ENCODE results near the gene CSNK1D. TPM values are rescaled to one million over a fixed set of nuclear protein-coding genes. Genes with fewer than 3 reads are reported as not detected.

Gene CSNK1D
- total RNA-seq, 4 donors from 2014 or later, result 52.3 to 142 (median 58.8) TPM

- TF ChIP-seq POLR2A (IDR thresholded peaks at IDR 0.05), result peak; percentile 8 to 42
- peak; percentile 5 to 62 (median 33) for TF ChIP-seq POLR2AphosphoS5 (IDR thresholded peaks at IDR 0.05)
- TF ChIP-seq CTCF (IDR thresholded peaks at IDR 0.05), result no peak
- no peak for TF ChIP-seq EP300 (IDR thresholded peaks at IDR 0.05)
- H3K4me1 ChIP-seq, result peaks cover 67% of the 10 kb centered on the region
- under 1% methylated on average over 27 of the region's 36 CpGs for WGBS
Measured at GRCh38 chr17:82297714-82298537, 24.4 kb upstream of the CSNK1D start.

GRCh38 chr17:82297280-82297713 lies 23.8 kb upstream of the CSNK1D start:
- 26% methylated on average over 19 of the region's 19 CpGs for WGBS
- H3K27me3 ChIP-seq, result no peaks in the 10 kb centered on the region
- no peaks in the 10 kb centered on the region for H3K36me3 ChIP-seq
- H3K27ac ChIP-seq, result peak overlapping the region; percentile 86
- H3K9me3 ChIP-seq, result no peaks in the 10 kb centered on the region
- H3K4me1 ChIP-seq, result peaks cover 69% of the 10 kb centered on the region
- no peak for TF ChIP-seq CTCF (IDR thresholded peaks at IDR 0.05)
- peak in 2 of 3 donors; percentile 72 to 98 for TF ChIP-seq POLR2AphosphoS5 (IDR thresholded peaks at IDR 0.05)
- peak in 1 of 2 donors; percentile 57 for TF ChIP-seq POLR2A (IDR thresholded peaks at IDR 0.05)
- TF ChIP-seq EP300 (IDR thresholded peaks at IDR 0.05), result peak; percentile 90
- DNase-seq (ENCODE audit: low spot score in 2 of 2), result peak; percentile 95 to 96
- H3K4me3 ChIP-seq, result peak overlapping the region; percentile 45

More at GRCh38 chr17:82297714-82298537, 24.4 kb upstream of the CSNK1D start:
- H3K27ac ChIP-seq, result peak overlapping the region; percentile 86
- peak overlapping the region; percentile 45 for H3K4me3 ChIP-seq
- no peaks in the 10 kb centered on the region for H3K27me3 ChIP-seq
- DNase-seq (ENCODE audit: low spot score in 2 of 2), result peak; percentile 96 to 97
- H3K9me3 ChIP-seq, result no peaks in the 10 kb centered on the region
- H3K36me3 ChIP-seq, result no peaks in the 10 kb centered on the region

GRCh38 chr17:82296511-82297279 lies 23.2 kb upstream of the CSNK1D start:
- Histone ChIP-seq H3K27me3 (no peaks in the 10 kb centered on the region), H3K36me3 (no peaks in the 10 kb centered on the region), H3K4me3 (peak overlapping the region; percentile 45), H3K4me1 (peaks cover 71% of the 10 kb centered on the region), H3K27ac (peak overlapping the region; percentile 86), H3K9me3 (no peaks in the 10 kb centered on the region)
- DNase-seq (ENCODE audit: low spot score in 2 of 2), result peak in 1 of 2 donors; percentile 56
- TF ChIP-seq EP300 (IDR thresholded peaks at IDR 0.05) (no peak), POLR2A (IDR thresholded peaks at IDR 0.05) (no peak), CTCF (IDR thresholded peaks at IDR 0.05) (no peak), POLR2AphosphoS5 (IDR thresholded peaks at IDR 0.05) (no peak)
- 46% methylated on average over 7 of the region's 7 CpGs for WGBS

DNA sequence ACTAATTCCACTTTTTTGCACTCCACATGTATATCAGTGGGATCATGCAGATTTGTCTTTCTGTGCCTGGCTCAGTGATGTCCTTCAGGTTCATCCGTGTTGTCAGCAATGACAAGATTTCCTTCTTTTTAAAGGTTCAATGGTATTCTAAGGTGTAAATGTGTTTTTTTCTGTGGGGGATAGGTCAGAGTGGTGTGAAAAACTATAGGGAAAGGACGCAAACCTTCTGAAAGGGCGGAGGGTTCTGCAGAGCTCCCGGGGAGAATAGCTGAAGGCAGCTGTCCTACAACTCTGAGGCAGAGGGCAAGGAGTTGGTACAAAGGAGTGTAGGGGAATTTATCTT lies 21.9 kb upstream of the CSNK1D start:
- Histone ChIP-seq H3K27me3 (no peaks in the 10 kb centered on the region), H3K36me3 (no peaks in the 10 kb centered on the region), H3K4me1 (peaks cover 60% of the 10 kb centered on the region), H3K9me3 (no peaks in the 10 kb centered on the region), H3K27ac (peak overlapping the region; percentile 99), H3K4me3 (no peak overlapping the region)
- no peak for TF ChIP-seq EP300 (IDR thresholded peaks at IDR 0.05)
- no peak for TF ChIP-seq POLR2A (IDR thresholded peaks at IDR 0.05)
- no peak for TF ChIP-seq CTCF (IDR thresholded peaks at IDR 0.05)
- 83% methylated on average over 4 of the region's 4 CpGs for WGBS
- no peak for DNase-seq (ENCODE audit: low spot score in 2 of 2)

All from suprapubic skin (tissue), 4 donors.